H1 (cell line): ENCODE data around the gene AKR1B1.

Experiments
- ATF3 ChIP-seq: IDR thresholded peaks from 2 replicates; pipeline ENCODE4 v1.6.1; 2011; ENCODE audit warnings: low read depth, mild to moderate bottlenecking, low read length; ENCODE audit not compliant: insufficient read depth
- BRCA1 ChIP-seq: IDR thresholded peaks from 2 replicates; pipeline ENCODE4 v1.6.1; 2012; ENCODE audit warnings: low read depth, low read length, improper control_type of control experiment
- CHD2 ChIP-seq: IDR thresholded peaks from 2 replicates; pipeline ENCODE4 v1.6.1; 2012; ENCODE audit warnings: low read length, improper control_type of control experiment
- CTCF ChIP-seq, 3 experiments: IDR thresholded peaks; 1 replicate in 2 of 3; 2 replicates in 1 of 3; pipeline versions ENCODE4 v1.5.1 to v1.6.1; 2011; ENCODE audit warnings: low read length in 3 of 3, mild to moderate bottlenecking in 3 of 3, inconsistent platforms in 2 of 3, low read depth in 1 of 3, moderate library complexity in 1 of 3; ENCODE audit not compliant: insufficient read depth in 1 of 3; ENCODE audit errors: control extremely low read depth in 1 of 3
- EZH2 ChIP-seq: fragments of 200-600 bp; sonication (generic); IDR thresholded peaks from 2 replicates; pipeline ENCODE4 v1.7.1; 2012; ENCODE audit warnings: low read depth, mild to moderate bottlenecking, moderate library complexity, low read length, inconsistent platforms; ENCODE audit not compliant: severe bottlenecking
- GTF2F1 ChIP-seq: IDR thresholded peaks from 2 replicates; pipeline ENCODE4 v1.6.1; 2012; ENCODE audit warnings: low read depth, low read length, improper control_type of control experiment, borderline replicate concordance
- HDAC6 ChIP-seq: IDR thresholded peaks from one replicate; pipeline ENCODE4 v1.7.1; 2012; ENCODE audit warnings: low read depth, mild to moderate bottlenecking, inconsistent platforms, low read length, moderate library complexity
- KDM1A ChIP-seq: fragments of 200-600, 300-600 bp; sonication (generic); IDR thresholded peaks from 2 replicates; pipeline ENCODE4 v1.7.1; 2016; ENCODE audit warnings: mild to moderate bottlenecking, low read length, borderline replicate concordance
- POLR2A ChIP-seq, 2 experiments: IDR thresholded peaks; 1 replicate in 1 of 2; 2 replicates in 1 of 2; pipeline ENCODE4 v1.6.1; 2011; ENCODE audit warnings: low read depth in 2 of 2, low read length in 2 of 2, mild to moderate bottlenecking in 2 of 2; ENCODE audit errors: control extremely low read depth in 1 of 2
- POLR2AphosphoS5 ChIP-seq: IDR thresholded peaks from 2 replicates; pipeline ENCODE4 v1.6.1; 2011; ENCODE audit warnings: low read depth, low read length
- SIN3A ChIP-seq, 2 experiments: IDR thresholded peaks in 1 of 2; conservative IDR thresholded peaks in 1 of 2; 2 replicates each; pipeline ENCODE4 v1.6.1; 2011 to 2012; ENCODE audit warnings: low read length in 2 of 2, improper control_type of control experiment in 1 of 2, low read depth in 1 of 2, mild to moderate bottlenecking in 1 of 2
- SP1 ChIP-seq: IDR thresholded peaks from 2 replicates; pipeline ENCODE4 v1.6.1; 2011; ENCODE audit warnings: low read depth, low read length
- ZNF274 ChIP-seq: IDR thresholded peaks from 2 replicates; pipeline ENCODE4 v1.7.0; 2012; ENCODE audit warnings: low read length, borderline replicate concordance; ENCODE audit errors: extremely low read depth

GRCh38 chr7:134476044-134476443 lies 17.1 kb upstream of the AKR1B1 start:
- TF ChIP-seq EZH2 (no peak), CTCF (IDR thresholded peaks at IDR 0.05; ENCODE audit: control extremely low read depth in 1 of 3, insufficient read depth in 1 of 3, low read depth in 1 of 3, low read length in 3 of 3) (no peak), SP1 (no peak), ZNF274 (no peak), POLR2AphosphoS5 (no peak), CHD2 (no peak), GTF2F1 (no peak), BRCA1 (no peak), POLR2A (IDR thresholded peaks at IDR 0.05; ENCODE audit: control extremely low read depth in 1 of 2, low read depth in 2 of 2, low read length in 2 of 2) (no peak), HDAC6 (no peak), SIN3A (conservative IDR thresholded peaks at IDR 0.05 in 1 of 2, IDR thresholded peaks at IDR 0.05 in 1 of 2; ENCODE audit: low read depth in 1 of 2, low read length in 2 of 2) (no peak), ATF3 (no peak), KDM1A (no peak)
